OCI-LY7 (cell line): Measurements from ENCODE around the gene MYZAP. TPM values are rescaled to one million over a fixed set of nuclear protein-coding genes. Genes with fewer than 3 reads are reported as not detected.

Experiments used
- BruUV-seq: library from RNA; stranded (reverse); fragments of 400-500 nt; replicated peaks from 2 replicates; lab custom pipeline; 2021; lab: Mats Ljungman, UMichigan
- CTCF ChIA-PET: fragments of 300-600 bp; sonication (Branson Sonifier 250); formaldehyde crosslinking; loops from one replicate; lab custom pipeline; 2022; ENCODE audit warnings: antibody characterized with exemption; ENCODE audit not compliant: unreplicated experiment; lab: Charles Lee
- POLR2A ChIA-PET: fragments of 300-600 bp; sonication (Branson Sonifier 250); formaldehyde crosslinking; loops from one replicate; lab custom pipeline; 2022; ENCODE audit warnings: antibody characterized with exemption; lab: Charles Lee
- DNase-seq: peaks from one replicate; pipeline ENCODE4 v3.0.0-alpha.2; 2015; ENCODE audit warnings: low spot score
- H2AFZ ChIP-seq: fragments of 200-600 bp; sonication (generic), shearing (Covaris generic); 2 replicates; pipeline ENCODE4 v1.6.1; 2014; ENCODE audit warnings: mild to moderate bottlenecking, antibody characterized with exemption, low read length, moderate library complexity
- H3K27ac ChIP-seq: fragments of 200-600 bp; sonication (generic); 2 replicates; pipeline ENCODE4 v1.5.1; 2014; ENCODE audit warnings: mixed run types, low read depth, mild to moderate bottlenecking, moderate library complexity, low read length, inconsistent platforms; ENCODE audit not compliant: poor library complexity, severe bottlenecking
- H3K36me3 ChIP-seq: fragments of 200-600 bp; sonication (generic); 2 replicates; pipeline ENCODE4 v1.6.1; 2014; ENCODE audit warnings: mild to moderate bottlenecking, antibody characterized with exemption, low read length, moderate library complexity, mixed read lengths; ENCODE audit not compliant: insufficient read depth
- H3K4me1 ChIP-seq: fragments of 200-600 bp; sonication (generic); 2 replicates; pipeline ENCODE4 v1.5.1; 2014; ENCODE audit warnings: mild to moderate bottlenecking, low read length; ENCODE audit not compliant: insufficient read depth, poor library complexity, severe bottlenecking
- H3K4me2 ChIP-seq: fragments of 200-600 bp; sonication (generic); 2 replicates; pipeline ENCODE4 v1.6.1; 2014; ENCODE audit warnings: mild to moderate bottlenecking, low read length
- H3K4me3 ChIP-seq: fragments of 200-600 bp; sonication (generic); 2 replicates; pipeline ENCODE4 v1.5.1; 2014; ENCODE audit warnings: mild to moderate bottlenecking, low read depth, low read length; ENCODE audit not compliant: poor library complexity, severe bottlenecking
- H3K79me2 ChIP-seq: fragments of 200-600 bp; sonication (generic); 2 replicates; pipeline ENCODE4 v1.6.1; 2016; ENCODE audit warnings: low read depth, mild to moderate bottlenecking, low read length, moderate library complexity, mixed read lengths; ENCODE audit not compliant: insufficient read depth
- H3K9me2 ChIP-seq: fragments of 200-600 bp; sonication (generic); 2 replicates; pipeline ENCODE4 v1.6.1; 2016; ENCODE audit warnings: mild to moderate bottlenecking, low read length, mixed read lengths; ENCODE audit not compliant: insufficient read depth
- H3K9me3 ChIP-seq: fragments of 200-600 bp; sonication (generic); 2 replicates; pipeline ENCODE4 v1.6.1; 2014; ENCODE audit warnings: mild to moderate bottlenecking, mixed run types, low read length, mixed read lengths
- H4K20me1 ChIP-seq: fragments of 200-600 bp; sonication (generic); 2 replicates; pipeline ENCODE4 v1.6.1; 2014; ENCODE audit warnings: mild to moderate bottlenecking, antibody characterized with exemption, low read length, moderate library complexity, mixed read lengths; ENCODE audit not compliant: insufficient read depth
- CTCF ChIP-seq: fragments of 200-600 bp; sonication (generic); conservative IDR thresholded peaks from 2 replicates; pipeline ENCODE4 v1.5.1; 2014; ENCODE audit warnings: mild to moderate bottlenecking, antibody characterized with exemption, low read length, moderate library complexity, mixed read lengths
- EZH2phosphoT487 ChIP-seq: fragments of 200-600 bp; sonication (generic); IDR thresholded peaks from 2 replicates; pipeline ENCODE4 v1.6.1; 2018; ENCODE audit warnings: low read depth, borderline replicate concordance, mild to moderate bottlenecking, mixed run types, antibody characterized with exemption, low read length, moderate library complexity, mixed read lengths
- intact Hi-C: fragments of 100-400 bp; cut with micrococcal nuclease; formaldehyde crosslinking; loops from one replicate; pipeline ENCODE4 v1.10.0; 2022; ENCODE audit not compliant: unreplicated experiment
- total RNA-seq, 2 experiments: library from RNA; depleted of rRNA in 1 of 2; stranded (reverse); fragments of >200 nt in 1 of 2; shearing (Covaris generic) in 1 of 2; gene quantifications; 2 replicates each; pipeline ENCODE4 v1.2.3, GENCODE V29; 2014 to 2022

MYZAP gene
- total RNA-seq, 2 experiments from 2014 or later: not detected

- Histone ChIP-seq H2AFZ (peak overlapping the region; percentile 30; the same call in 1 of the 2 replicates), H3K4me3 (no peak overlapping the region), H3K4me1 (peaks cover 15% of the 10 kb centered on the region), H4K20me1 (peaks cover 2% of the 10 kb centered on the region; the same call in 1 of the 2 replicates), H3K79me2 (peaks cover 22% of the 10 kb centered on the region), H3K9me3 (peaks cover 6% of the 10 kb centered on the region; the same call in 1 of the 2 replicates), H3K4me2 (no peak overlapping the region), H3K27ac (no peak overlapping the region), H3K9me2 (no peaks in the 10 kb centered on the region), H3K36me3 (no peaks in the 10 kb centered on the region)
- POLR2A ChIA-PET: no interaction called here
- intact Hi-C loops: no loop called here
- BruUV-seq: no TSS peak
- TF ChIP-seq CTCF (no peak), EZH2phosphoT487 (no peak)
- CTCF ChIA-PET: no interaction called here
- DNase-seq: no peak
Observed at GRCh38 chr15:57703387-57703786, 111.7 kb downstream of the MYZAP start.

- H2AFZ ChIP-seq: peak overlapping the region; percentile 30; the same call in 1 of the 2 replicates
- no TSS peak for BruUV-seq
Observed at GRCh38 chr15:57704441-57704840, 112.7 kb downstream of the MYZAP start.

More at GRCh38 chr15:57704441-57704840, 112.7 kb downstream of the MYZAP start:
- H3K9me3 ChIP-seq: peaks cover 6% of the 10 kb centered on the region; the same call in 1 of the 2 replicates
- H3K27ac ChIP-seq: no peak overlapping the region
- peaks cover 33% of the 10 kb centered on the region for H3K79me2 ChIP-seq
- peaks cover 7% of the 10 kb centered on the region for H3K36me3 ChIP-seq
- intact Hi-C loops: no loop called here
- H3K4me3 ChIP-seq: no peak overlapping the region
- peaks cover 7% of the 10 kb centered on the region; the same call in 1 of the 2 replicates for H4K20me1 ChIP-seq
- no peak overlapping the region for H3K4me2 ChIP-seq
- ChIA-PET CTCF (no interaction called here), POLR2A (no interaction called here)
- H3K9me2 ChIP-seq: no peaks in the 10 kb centered on the region
- DNase-seq: no peak
- H3K4me1 ChIP-seq: peaks cover 21% of the 10 kb centered on the region
- TF ChIP-seq CTCF (no peak), EZH2phosphoT487 (no peak)
